NCI-H2029 treated with DMSO at 0.1 percent for 48 hours (cell line): ENCODE results near the gene MAGEA2B.
"Not testable (repeated sequence)": the region's sequence is repeated elsewhere in the genome, so short reads cannot be mapped to it uniquely, and the experiment has no call there.

Experiments used
- DNase-seq: peaks from one replicate; lab custom pipeline; 2025; lab: John Stamatoyannopoulos, UW

The MAGEA2B gene

GRCh38 chrX:152713815-152714787 lies at the start of gene MAGEA2B:
MAGEA2B (plus strand) TSS chrX:152714628; CDS start chrX:152717107, 2,479 bp downstream.
- not testable (repeated sequence) for DNase-seq

DNA sequence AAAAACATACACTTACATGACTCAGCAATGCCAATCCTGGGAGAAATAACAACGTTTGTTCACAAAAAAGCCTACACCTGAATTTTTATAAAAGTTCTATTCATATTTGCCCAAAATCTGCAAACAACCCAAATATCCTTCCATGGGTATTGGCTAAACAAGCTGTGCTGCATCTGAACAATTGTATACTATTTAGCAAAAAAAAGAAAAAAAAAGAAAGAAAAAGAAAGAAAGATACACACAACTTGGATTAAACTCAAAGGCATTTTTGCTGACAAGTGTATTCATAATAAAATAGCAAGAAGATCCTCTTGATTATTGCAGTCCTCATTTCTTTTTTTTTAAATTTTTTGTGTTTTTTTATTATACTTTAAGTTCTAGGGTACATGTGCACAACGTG lies 40.3 kb upstream of the MAGEA2B start:
- DNase-seq: no peak

DNA sequence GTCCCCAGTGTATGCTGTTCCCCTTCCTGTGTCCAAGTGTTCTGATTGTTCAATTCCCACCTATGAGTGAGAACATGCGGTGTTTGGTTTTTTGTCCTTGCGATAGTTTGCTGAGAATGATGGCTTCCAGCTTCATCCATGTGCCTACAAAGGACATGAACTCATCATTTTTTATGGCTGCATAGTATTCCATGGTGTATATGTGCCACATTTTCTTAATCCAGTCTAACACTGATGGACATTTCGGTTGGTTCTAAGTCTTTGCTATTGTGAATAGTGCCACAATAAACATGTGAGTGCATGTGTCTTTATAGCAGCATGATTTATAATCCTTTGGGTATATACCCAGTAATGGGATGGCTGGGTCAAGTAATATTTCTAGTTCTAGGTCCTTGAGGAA lies 39.8 kb upstream of the MAGEA2B start:
- not testable (repeated sequence) for DNase-seq

- not testable (repeated sequence) for DNase-seq
These were observed 33.4 kb upstream of the MAGEA2B start for GRCh38 chrX:152681012-152681411.

GRCh38 chrX:152697952-152698931 lies 16.2 kb upstream of the MAGEA2B start, which contains the start of gene MAGEA3:
MAGEA3 (plus strand) TSS chrX:152698794; CDS start chrX:152700833, 2,039 bp downstream.
- DNase-seq: not testable (repeated sequence)

- not testable (repeated sequence) for DNase-seq
These were observed 14.0 kb upstream of the MAGEA2B start for GRCh38 chrX:152700390-152700789.

DNA sequence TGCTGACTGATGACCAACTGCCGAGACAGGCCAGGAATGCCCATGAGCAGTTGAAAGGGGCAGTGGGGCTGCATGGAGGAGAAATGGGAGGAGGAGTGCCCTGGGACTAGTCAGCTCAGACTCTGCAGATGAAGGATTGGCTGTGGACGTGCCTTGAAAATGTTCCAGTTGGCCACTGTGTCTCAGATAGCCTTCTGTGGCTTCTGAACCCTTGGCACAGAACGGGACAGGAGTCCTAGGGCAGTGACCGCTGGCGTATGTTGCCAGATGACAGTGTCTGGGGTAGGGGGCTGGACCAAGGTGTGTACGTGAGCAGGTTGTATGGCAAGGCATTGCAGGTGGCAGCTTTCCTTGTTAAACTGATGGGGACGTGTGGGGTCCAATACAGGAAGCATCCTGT lies 7.9 kb upstream of the MAGEA2B start:
- DNase-seq: not testable (repeated sequence)

GRCh38 chrX:152709173-152709572 lies 5.3 kb upstream of the MAGEA2B start, which contains the start of gene CSAG2:
CSAG2 (minus strand) TSS chrX:152709273; CDS start chrX:152709112, 161 bp downstream.
- not testable (repeated sequence) for DNase-seq

DNA sequence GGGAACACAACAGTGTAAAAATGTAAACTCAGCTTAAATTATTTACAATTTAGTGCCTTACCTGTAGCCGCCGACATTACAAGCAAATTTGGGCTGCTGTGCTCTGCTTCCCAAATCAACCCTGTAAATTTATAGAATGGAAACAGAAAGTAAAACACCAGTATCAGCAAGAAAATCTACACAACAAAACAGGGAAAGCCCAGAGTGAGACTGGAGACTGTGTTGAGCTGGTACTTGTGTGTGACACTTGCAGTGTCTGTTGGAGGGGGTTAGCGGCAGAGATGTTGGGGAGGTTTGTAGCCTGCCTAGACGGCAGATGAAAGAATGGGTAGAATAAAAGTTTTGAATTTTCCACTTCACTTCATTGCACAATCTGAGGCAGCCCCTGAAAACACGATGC lies 1.2 kb upstream of the MAGEA2B start:
- not testable (repeated sequence) for DNase-seq

DNA sequence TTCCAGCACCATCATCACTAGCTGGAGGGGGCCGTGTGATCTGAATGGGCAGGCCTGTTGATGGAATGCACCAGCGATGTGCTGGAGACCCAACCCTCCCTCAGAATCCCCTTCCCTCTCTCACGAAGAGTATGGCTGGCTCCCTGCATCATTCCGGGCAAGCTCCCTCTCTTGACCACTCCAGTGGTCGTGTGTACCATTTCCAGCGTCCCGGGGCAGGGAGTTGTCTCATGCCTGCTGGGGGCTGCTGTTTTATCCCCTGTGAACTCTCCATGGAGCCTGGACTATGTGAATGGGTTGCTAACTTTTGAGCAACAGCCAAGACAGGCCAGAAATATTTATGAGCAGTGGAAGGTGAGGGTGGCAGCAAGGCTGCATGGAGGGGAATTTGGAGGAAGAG lies 11.0 kb downstream of the MAGEA2B start:
- DNase-seq: no peak

GRCh38 chrX:152733261-152733975 lies 19.0 kb downstream of the MAGEA2B start, which contains the start of the genes CSAG1 and MAGEA12:
CSAG1 (minus strand) TSS chrX:152733721; CDS start chrX:152732460, 1,261 bp downstream.
MAGEA12 (plus strand) TSS chrX:152733757; CDS start chrX:152736162, 2,405 bp downstream.
- DNase-seq: peak; percentile 39

DNA sequence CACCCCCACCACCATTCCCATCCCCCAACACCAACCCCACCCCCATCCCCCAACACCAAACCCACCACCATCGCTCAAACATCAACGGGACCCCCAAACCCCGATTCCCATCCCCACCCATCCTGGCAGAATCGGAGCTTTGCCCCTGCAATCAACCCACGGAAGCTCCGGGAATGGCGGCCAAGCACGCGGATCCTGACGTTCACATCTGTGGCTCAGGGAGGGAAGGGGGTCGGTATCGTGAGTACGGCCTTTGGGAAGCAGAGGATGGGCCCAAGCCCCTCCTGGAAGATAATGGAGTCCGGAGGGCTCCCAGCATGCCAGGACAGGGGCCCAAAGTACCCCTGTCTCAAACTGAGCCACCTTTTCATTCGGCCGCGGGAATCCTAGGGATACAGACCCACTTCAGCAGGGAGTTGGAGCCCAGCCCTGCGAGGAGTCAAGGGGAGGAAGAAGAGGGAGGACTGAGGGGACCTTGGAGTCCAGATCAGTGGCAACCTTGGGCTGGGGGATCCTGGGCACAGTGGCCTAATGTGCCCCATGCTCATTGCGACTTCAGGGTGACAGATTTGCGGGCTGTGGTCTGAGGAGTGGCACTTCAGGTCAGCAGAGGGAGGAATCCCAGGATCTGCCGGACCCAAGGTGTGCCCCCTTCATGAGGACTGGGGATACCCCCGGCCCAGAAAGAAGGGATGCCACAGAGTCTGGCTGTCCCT lies 19.9 kb downstream of the MAGEA2B start:
- not testable (repeated sequence) for DNase-seq

GRCh38 chrX:152735101-152735500 lies 20.7 kb downstream of the MAGEA2B start:
- DNase-seq: no peak

DNA sequence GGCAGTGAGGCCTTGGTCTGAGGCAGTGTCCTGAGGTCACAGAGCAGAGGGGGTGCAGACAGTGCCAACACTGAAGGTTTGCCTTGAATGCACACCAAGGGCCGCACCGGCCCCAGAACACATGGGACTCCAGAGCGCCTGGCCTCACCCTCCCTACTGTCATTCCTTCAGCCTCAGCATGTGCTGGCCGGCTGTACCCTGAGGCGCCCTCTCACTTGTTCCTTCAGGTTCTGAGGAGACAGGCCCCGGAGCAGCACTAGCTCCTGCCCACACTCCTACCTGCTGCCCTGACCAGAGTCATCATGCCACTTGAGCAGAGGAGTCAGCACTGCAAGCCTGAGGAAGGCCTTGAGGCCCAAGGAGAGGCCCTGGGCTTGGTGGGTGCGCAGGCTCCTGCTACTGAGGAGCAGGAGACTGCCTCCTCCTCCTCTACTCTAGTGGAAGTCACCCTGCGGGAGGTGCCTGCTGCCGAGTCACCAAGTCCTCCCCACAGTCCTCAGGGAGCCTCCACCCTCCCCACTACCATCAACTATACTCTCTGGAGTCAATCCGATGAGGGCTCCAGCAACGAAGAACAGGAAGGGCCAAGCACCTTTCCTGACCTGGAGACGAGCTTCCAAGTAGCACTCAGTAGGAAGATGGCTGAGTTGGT lies 21.6 kb downstream of the MAGEA2B start:
- DNase-seq: no peak

DNA sequence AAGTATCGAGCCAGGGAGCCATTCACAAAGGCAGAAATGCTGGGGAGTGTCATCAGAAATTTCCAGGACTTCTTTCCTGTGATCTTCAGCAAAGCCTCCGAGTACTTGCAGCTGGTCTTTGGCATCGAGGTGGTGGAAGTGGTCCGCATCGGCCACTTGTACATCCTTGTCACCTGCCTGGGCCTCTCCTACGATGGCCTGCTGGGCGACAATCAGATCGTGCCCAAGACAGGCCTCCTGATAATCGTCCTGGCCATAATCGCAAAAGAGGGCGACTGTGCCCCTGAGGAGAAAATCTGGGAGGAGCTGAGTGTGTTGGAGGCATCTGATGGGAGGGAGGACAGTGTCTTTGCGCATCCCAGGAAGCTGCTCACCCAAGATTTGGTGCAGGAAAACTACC lies 22.1 kb downstream of the MAGEA2B start:
- DNase-seq: not testable (repeated sequence)

- no peak for DNase-seq
These were observed 24.1 kb downstream of the MAGEA2B start for GRCh38 chrX:152738560-152738959.

- DNase-seq: not testable (repeated sequence)
These were observed 39.5 kb downstream of the MAGEA2B start, which contains the start of gene MAGEA2 for GRCh38 chrX:152753686-152754650. MAGEA2 (minus strand) TSS chrX:152753842; CDS start chrX:152751363, 2,479 bp downstream.

DNA sequence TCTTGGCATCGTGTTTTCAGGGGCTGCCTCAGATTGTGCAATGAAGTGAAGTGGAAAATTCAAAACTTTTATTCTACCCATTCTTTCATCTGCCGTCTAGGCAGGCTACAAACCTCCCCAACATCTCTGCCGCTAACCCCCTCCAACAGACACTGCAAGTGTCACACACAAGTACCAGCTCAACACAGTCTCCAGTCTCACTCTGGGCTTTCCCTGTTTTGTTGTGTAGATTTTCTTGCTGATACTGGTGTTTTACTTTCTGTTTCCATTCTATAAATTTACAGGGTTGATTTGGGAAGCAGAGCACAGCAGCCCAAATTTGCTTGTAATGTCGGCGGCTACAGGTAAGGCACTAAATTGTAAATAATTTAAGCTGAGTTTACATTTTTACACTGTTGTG lies 40.4 kb downstream of the MAGEA2B start:
- not testable (repeated sequence) for DNase-seq
